SK-N-MC (cell line): Measurements from ENCODE around the gene CAPN15.

Source experiments
- EZH2 ChIP-seq: fragments of 200-600 bp; sonication (generic); IDR thresholded peaks from one replicate; pipeline ENCODE4 v1.6.1; 2017; ENCODE audit warnings: antibody characterized with exemption
- FOXP2 ChIP-seq: optimal IDR thresholded peaks from 2 replicates; pipeline ENCODE3; 2011; ENCODE audit warnings: mild to moderate bottlenecking, moderate library complexity; ENCODE audit not compliant: insufficient read depth; ENCODE audit errors: extremely low read length, control extremely low read depth

DNA sequence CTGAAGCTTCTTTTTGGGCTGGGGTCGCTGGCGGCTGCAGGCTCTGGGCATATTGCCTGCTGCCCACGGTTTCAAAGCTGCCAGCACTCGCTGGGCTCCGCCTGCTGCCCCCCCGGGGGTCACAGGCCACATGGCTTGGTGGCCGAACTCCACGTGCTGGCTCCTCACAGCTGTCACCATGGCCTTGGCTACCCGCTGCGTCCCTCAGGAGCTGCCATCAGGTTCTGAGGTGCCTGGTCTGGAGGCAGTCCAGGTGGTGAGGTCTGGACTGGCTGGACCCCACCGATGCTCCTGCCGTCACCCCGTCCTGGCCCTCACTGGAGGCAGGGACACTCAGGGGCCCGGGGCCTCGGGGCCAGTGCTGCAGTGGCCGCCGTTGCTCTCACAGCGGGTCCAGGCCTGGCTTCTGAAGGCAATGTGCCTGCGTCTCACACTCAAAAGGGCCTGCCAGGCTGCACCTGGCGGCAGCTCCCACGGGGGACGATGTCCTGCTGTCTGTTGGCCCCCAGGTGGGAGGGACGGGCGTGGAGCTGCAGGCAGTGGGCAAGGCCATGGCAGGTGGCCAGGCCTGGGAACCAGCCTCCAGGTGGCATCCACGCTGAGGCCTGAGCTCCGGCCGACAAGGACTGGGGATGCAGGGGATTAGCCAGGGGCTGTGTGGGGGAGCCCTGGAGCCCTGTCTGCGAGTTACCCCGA lies 13.3 kb downstream of the CAPN15 start:
- TF ChIP-seq EZH2 (no peak), FOXP2 (no peak)
